Left lobe of liver (tissue), 2 donors: Measurements from ENCODE around the gene CPE. TPM values are rescaled to one million over a fixed set of nuclear protein-coding genes. Genes with fewer than 3 reads are reported as not detected.
A peak's percentile ranks its signal among the peaks of the same experiment; 100 is the strongest.
"Not testable (repeated sequence)": the region's sequence is repeated elsewhere in the genome, so short reads cannot be mapped to it uniquely, and the experiment has no call there.

Source experiments
- ATAC-seq: fragments of 200-7000 bp; cut with Tn5 transposase; one replicate; pipeline ENCODE4 v1.9.1; 2020; ENCODE audit warnings: mild to moderate bottlenecking, moderate library complexity
- DNase-seq: peaks from one replicate; pipeline ENCODE4 v3.0.0-alpha.2; 2020; ENCODE audit warnings: low spot score
- total RNA-seq: library from RNA; stranded (reverse); gene quantifications from one replicate; pipeline ENCODE4 v1.2.1, GENCODE V29; 2021
- donor health status: DM: no; HTN: no; CAD: no; lungs with moderate emphysema.
- donor health status: DM: no; HTN: yes; CAD: no.

Gene CPE
- total RNA-seq, 1 donor from 2014 or later, result 15.9 TPM

DNA sequence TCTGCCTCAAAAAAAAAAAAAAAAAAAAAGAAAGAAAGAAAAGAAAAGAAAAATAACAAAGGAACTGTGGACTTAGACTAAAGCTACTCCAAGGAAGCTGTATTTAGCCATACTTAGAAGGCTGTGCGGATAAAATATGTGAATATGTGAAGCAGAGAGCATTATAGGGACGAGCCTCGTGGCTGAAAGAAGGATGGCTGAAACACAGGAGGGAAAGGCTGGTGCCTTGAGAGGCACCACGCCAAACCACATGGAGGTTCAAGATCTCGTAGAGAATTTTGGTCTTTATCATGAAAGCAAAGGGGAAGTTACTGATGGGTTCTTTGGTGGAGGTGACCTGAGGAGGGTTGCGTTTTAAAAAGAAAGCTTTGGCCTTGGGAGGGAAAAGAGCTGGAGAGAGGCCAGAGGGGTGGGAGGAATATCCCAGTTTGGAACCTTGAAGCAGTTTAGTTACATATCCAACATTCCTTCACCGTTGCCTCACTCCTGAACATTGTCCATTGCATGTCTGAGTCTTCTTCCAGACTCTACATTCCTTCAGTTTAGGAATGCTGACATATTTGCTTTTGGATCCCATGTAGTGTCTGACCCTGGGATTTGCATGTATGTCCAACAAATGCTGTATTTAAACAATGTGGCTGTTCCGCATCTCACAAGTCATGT is 82.5 kb downstream of the CPE start:
- DNase-seq (no peak), ATAC-seq (no peak)

DNA sequence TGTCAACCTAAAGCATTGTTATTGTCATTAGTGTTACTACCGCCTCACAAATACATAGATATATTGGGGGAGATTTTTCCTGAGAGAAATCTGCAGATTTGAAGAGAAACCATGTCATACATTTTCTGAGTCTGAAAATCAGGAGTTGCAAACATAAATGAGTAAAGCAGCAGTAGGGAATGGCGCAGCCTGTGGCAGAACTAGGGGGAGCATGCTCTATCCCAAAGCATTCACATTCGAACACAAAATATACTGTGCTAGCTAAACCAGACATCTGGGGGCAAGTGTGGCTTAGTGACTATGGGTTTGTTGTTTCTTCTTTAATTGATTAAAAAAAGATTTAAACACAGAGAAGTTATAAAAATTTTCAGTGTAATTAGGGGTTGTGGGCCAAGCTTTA is 83.2 kb downstream of the CPE start:
- no peak for ATAC-seq
- DNase-seq, result no peak

DNA sequence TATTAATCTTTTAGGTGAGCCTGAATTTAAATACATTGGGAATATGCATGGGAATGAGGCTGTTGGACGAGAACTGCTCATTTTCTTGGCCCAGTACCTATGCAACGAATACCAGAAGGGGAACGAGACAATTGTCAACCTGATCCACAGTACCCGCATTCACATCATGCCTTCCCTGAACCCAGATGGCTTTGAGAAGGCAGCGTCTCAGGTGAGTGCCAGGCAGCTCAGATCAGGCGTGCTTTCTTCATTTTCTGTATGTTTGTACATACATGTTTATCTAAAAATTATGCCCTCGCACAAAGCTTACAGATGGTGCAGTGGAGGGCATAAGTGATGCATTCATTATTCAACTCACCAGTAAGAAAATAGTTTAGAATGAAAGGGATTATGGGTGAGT is 85.6 kb downstream of the CPE start:
- DNase-seq (no peak), ATAC-seq (peak; percentile 41)

DNA sequence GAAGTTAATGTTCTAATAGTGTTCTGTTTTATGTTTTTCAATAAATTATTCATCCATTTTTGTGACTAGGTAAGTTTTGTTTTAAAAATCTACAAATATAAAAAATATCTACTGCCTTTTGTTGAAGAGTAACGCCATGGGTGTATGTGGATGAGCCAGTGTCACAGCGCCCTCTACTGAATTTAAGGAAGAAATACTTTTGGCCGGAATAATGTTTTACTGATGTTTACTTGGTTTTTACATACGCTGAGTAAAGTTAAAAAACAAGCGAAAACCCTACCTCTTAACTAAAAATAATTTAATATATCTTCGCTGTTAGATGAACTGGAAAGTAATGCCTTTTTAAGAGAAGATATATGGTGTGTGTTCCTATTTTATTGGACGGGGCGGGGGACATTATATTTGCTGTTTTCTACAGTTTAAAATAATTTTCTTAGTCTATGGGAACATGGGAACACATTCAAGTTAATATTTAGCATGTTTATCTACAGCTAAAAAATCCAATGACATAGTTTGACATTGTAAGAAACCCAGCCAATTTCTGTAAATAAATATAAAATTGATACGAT is 86.1 kb downstream of the CPE start:
- DNase-seq, result no peak
- peak; percentile 93 for ATAC-seq

DNA sequence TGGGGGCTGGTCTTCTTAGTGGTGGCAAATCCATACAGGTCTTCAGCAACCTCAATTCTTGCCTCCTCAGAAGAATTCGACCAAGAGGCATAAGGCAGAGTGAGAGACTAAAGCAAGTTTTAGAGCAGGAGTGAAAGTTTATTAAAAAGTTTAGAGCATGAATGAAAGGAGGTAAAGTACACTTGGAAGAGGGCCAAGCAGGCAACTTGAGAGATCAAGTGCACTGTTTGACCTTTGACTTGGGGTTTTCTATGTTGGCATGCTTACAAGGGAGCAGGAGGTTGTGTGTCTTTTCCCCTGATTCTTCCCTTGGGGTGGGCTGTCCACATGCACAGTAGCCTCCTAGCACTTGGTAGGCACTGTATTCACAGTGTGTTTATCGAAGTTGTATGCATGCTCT is 91.2 kb downstream of the CPE start:
- ATAC-seq (peak; percentile 46), DNase-seq (no peak)

GRCh38 chr4:165472943-165473676 is 94.3 kb downstream of the CPE start:
- no peak for ATAC-seq
- no peak for DNase-seq

- DNase-seq (no peak), ATAC-seq (no peak)
Observed at GRCh38 chr4:165474784-165475705, 96.2 kb downstream of the CPE start.

GRCh38 chr4:165475706-165476070 is 96.9 kb downstream of the CPE start:
- DNase-seq (no peak), ATAC-seq (no peak)

DNA sequence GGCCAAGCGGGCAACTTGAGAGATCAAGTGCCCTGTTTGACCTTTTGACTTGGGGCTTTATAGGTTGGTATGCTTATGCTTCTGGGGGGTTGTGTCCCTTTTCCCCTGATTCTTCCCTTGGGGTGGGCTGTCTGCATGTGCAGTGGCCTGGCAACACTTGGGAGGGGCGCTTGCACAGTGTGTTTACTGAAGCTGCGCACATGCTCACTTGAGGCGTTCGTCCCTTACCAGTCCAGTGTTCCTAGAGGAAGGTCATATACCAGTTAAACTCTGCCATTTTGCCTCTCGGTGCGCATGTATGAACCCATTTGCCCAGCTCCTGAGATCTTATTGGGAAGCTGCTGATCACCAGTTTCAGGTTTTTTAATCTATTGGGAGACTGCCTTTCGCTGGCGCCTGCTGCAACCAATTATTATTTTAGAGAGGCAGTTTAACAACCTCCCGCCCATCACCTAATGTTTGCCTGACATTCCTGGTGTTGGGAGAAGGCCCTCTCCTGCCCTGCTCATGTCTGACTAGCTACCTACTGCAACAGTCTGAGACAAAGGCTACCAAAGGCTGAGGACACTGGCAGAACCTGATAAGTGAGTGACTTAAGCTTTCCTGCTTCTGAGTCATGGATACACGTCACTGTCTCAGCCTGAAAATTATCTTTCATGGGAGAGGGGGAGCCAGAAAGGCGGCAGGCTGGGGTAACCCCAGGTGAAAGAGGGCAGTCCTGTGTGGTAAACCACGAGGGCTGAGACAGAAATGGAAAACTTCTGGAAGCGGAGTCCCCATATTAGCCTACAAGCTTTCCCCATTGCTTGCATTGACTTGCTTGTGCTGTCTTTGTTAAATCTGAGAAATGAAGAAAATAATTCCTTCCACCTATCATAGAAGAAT is 97.6 kb downstream of the CPE start:
- ATAC-seq, result no peak
- no peak for DNase-seq

- ATAC-seq (no peak), DNase-seq (no peak)
Observed at GRCh38 chr4:165477799-165478198, 99.0 kb downstream of the CPE start.

- DNase-seq (no peak), ATAC-seq (no peak)
Observed at GRCh38 chr4:165478260-165478659, 99.5 kb downstream of the CPE start.

GRCh38 chr4:165481053-165481835 is 102.4 kb downstream of the CPE start:
- DNase-seq, result no peak
- no peak for ATAC-seq

DNA sequence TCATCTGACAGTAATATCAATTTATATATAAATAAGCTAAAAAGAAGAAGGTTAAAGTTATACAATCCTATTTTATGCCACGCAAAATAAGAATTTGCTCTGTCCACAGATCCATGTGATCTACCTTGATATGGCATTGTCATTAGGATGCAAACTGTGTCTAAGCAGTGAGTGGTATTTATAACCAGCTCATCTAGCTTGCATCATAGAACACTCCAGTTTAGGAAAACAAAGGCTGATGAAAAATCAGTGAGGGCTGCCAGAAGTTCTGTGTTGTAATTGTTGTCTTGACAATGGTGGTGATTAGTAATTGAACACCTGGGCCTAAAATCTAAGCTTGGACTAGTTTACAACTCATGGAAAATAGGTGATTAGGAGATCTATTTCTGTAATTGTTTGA is 111.0 kb downstream of the CPE start:
- no peak for DNase-seq
- no peak for ATAC-seq

GRCh38 chr4:165492583-165492982 is 113.8 kb downstream of the CPE start:
- ATAC-seq, DNase-seq: not testable (repeated sequence)

GRCh38 chr4:165493359-165493758 is 114.6 kb downstream of the CPE start:
- peak; percentile 72 for DNase-seq
- peak; percentile 100 for ATAC-seq

- ATAC-seq (no peak), DNase-seq (no peak)
Observed at GRCh38 chr4:165502916-165503907, 124.4 kb downstream of the CPE start.

DNA sequence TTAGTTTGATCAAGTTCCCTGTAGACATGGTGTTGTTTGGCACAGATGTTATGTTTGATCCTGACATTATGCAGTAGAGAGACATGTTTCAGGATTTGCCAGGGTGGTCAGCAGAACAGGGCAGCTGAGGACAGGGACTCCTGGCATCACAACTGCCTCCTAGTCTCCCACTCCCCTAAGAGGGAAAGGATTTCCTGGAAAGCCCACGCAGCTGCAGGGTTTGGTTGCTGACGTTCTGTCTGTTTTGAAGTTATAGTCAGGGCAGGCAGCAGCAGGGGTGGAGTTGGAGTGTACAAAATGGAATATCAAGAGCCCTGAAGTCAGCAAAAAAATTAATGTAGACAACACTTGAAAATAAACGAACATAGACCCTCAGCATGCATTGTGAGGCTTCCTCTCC is 125.4 kb downstream of the CPE start:
- no peak for ATAC-seq
- DNase-seq, result no peak
